HCT116 (cell line): ENCODE results near the gene CA6. TPM values are rescaled to one million over a fixed set of nuclear protein-coding genes. Genes with fewer than 3 reads are reported as not detected.

Experiments
- ATAC-seq: fragments of 200-7000 bp; cut with Tn5 transposase; 2 replicates; pipeline ENCODE4 v1.9.1; 2020; ENCODE audit warnings: mild to moderate bottlenecking, moderate library complexity
- BruUV-seq: library from RNA; stranded (reverse); fragments of 400-500 nt; replicated peaks from 2 replicates; lab custom pipeline; 2021; lab: Mats Ljungman, UMichigan
- CTCF ChIA-PET: fragments of 300-600 bp; sonication (Branson Sonifier 250); formaldehyde crosslinking; loops from one replicate; lab custom pipeline; 2021; ENCODE audit warnings: antibody characterized with exemption; lab: Charles Lee
- POLR2A ChIA-PET: fragments of 300-600, 350-600 bp; sonication (Branson Sonifier 250); formaldehyde crosslinking; loops from one replicate; lab custom pipeline; 2021; ENCODE audit warnings: antibody characterized with exemption; lab: Charles Lee
- RAD21 ChIA-PET, 2 experiments: fragments of 300-600 bp; sonication (Branson Sonifier 250); formaldehyde crosslinking; loops; one replicate each; lab custom pipeline; 2023; ENCODE audit warnings: low total read pairs in 2 of 2; ENCODE audit not compliant: uncharacterized antibody in 2 of 2, unreplicated experiment in 2 of 2, low non-redundant PET in 1 of 2; lab: Charles Lee
- DNase-seq: peaks from one replicate; pipeline ENCODE4 v3.0.0-alpha.2; 2010; ENCODE audit warnings: low read depth, low spot score
- H2AFZ ChIP-seq: fragments of 200-600 bp; shearing (Covaris generic), sonication (generic); 2 replicates; pipeline ENCODE4 v1.6.1; 2017; ENCODE audit warnings: low read depth, mixed run types, mixed read lengths, antibody characterized with exemption, low read length; ENCODE audit not compliant: poor library complexity, severe bottlenecking
- H3K27ac ChIP-seq: 2 replicates; pipeline ENCODE4 v1.5.1; 2012; ENCODE audit warnings: low read depth, low read length
- H3K27me3 ChIP-seq: fragments of 200-600 bp; sonication (generic); 2 replicates; pipeline ENCODE4 v1.6.1; 2016; ENCODE audit warnings: mixed run types, low read length, mixed read lengths; ENCODE audit not compliant: insufficient read depth
- H3K36me3 ChIP-seq, 2 experiments: fragments of 200-500 bp in 1 of 2; fragments of 200-600 bp in 1 of 2; sonication (Bioruptor generic) in 1 of 2; sonication (generic) in 1 of 2; 2 replicates each; pipeline versions ENCODE4 v1.5.1 to v1.6.1; 2014 to 2016; ENCODE audit warnings: low read length in 2 of 2, inconsistent platforms in 1 of 2, mixed read lengths in 1 of 2, mixed run types in 1 of 2; ENCODE audit not compliant: insufficient read depth in 2 of 2, control insufficient read depth in 1 of 2
- H3K4me1 ChIP-seq, 2 experiments: fragments of 200-600 bp in 1 of 2; sonication (generic) in 1 of 2; 2 replicates each; pipeline versions ENCODE4 v1.5.1 to v1.6.1; 2012 to 2017; ENCODE audit warnings: low read length in 2 of 2, inconsistent platforms in 1 of 2, mild to moderate bottlenecking in 1 of 2, mixed read lengths in 1 of 2, mixed run types in 1 of 2, moderate library complexity in 1 of 2; ENCODE audit not compliant: insufficient read depth in 2 of 2, control insufficient read depth in 1 of 2
- H3K4me2 ChIP-seq: fragments of 200-600 bp; sonication (generic); 2 replicates; pipeline ENCODE4 v1.6.1; 2017; ENCODE audit warnings: mixed run types, low read length, mixed read lengths
- H3K4me3 ChIP-seq, 2 experiments: fragments of 200-600 bp in 1 of 2; sonication (generic) in 1 of 2; replicated peaks in 1 of 2; 2 replicates each; pipeline ENCODE4 v1.5.1; 2011 to 2016; ENCODE audit warnings: low read length in 2 of 2, control low read depth in 1 of 2, low read depth in 1 of 2, mild to moderate bottlenecking in 1 of 2, mixed read lengths in 1 of 2, mixed run types in 1 of 2
- H3K79me2 ChIP-seq: fragments of 200-600 bp; sonication (generic); 2 replicates; pipeline ENCODE4 v1.6.1; 2017; ENCODE audit warnings: mild to moderate bottlenecking, mixed run types, low read length, moderate library complexity, mixed read lengths; ENCODE audit not compliant: insufficient read depth
- H3K9ac ChIP-seq: fragments of 200-600 bp; sonication (generic); 2 replicates; pipeline ENCODE4 v1.6.1; 2016; ENCODE audit warnings: low read length, mixed read lengths
- H3K9me2 ChIP-seq: fragments of 200-600 bp; sonication (generic), shearing (Covaris generic); 2 replicates; pipeline ENCODE4 v1.6.1; 2017; ENCODE audit warnings: mixed run types, mild to moderate bottlenecking, moderate library complexity; ENCODE audit not compliant: insufficient read depth
- H3K9me3 ChIP-seq, 2 experiments: fragments of 200-500 bp in 1 of 2; fragments of 200-600 bp in 1 of 2; sonication (Bioruptor generic) in 1 of 2; sonication (generic) in 1 of 2; 2 replicates each; pipeline ENCODE4 v1.6.1; 2014 to 2017; ENCODE audit warnings: low read length in 2 of 2, mixed read lengths in 2 of 2, inconsistent platforms in 1 of 2, low read depth in 1 of 2, mild to moderate bottlenecking in 1 of 2, mixed run types in 1 of 2, moderate library complexity in 1 of 2; ENCODE audit not compliant: control insufficient read depth in 1 of 2, insufficient read depth in 1 of 2
- H4K20me1 ChIP-seq: fragments of 200-600 bp; sonication (generic), shearing (Covaris generic); 2 replicates; pipeline ENCODE4 v1.6.1; 2017; ENCODE audit warnings: mixed run types, mild to moderate bottlenecking, moderate library complexity; ENCODE audit not compliant: insufficient read depth
- CBX3 ChIP-seq: IDR thresholded peaks from 2 replicates; pipeline ENCODE4 v1.6.1; 2012; ENCODE audit warnings: low read depth
- CEBPB ChIP-seq: IDR thresholded peaks from 2 replicates; pipeline ENCODE4 v1.6.1; 2012; ENCODE audit warnings: low read depth
- EGR1 ChIP-seq: IDR thresholded peaks from 2 replicates; pipeline ENCODE4 v1.6.1; 2012; ENCODE audit warnings: low read depth
- ELF1 ChIP-seq: IDR thresholded peaks from 2 replicates; pipeline ENCODE4 v1.6.1; 2012; ENCODE audit warnings: low read depth, borderline replicate concordance
- EZH2phosphoT487 ChIP-seq: fragments of 200-600 bp; IDR thresholded peaks from 2 replicates; pipeline ENCODE4 v1.6.1; 2018; ENCODE audit warnings: antibody characterized with exemption, borderline replicate concordance
- JUND ChIP-seq: IDR thresholded peaks from 2 replicates; pipeline ENCODE4 v1.6.1; 2012
- MAX ChIP-seq: IDR thresholded peaks from 2 replicates; pipeline ENCODE4 v1.6.1; 2012
- POLR2A ChIP-seq: IDR thresholded peaks from 2 replicates; pipeline ENCODE4 v1.7.0; 2011; ENCODE audit warnings: borderline replicate concordance; ENCODE audit not compliant: insufficient read depth, insufficient read length; ENCODE audit errors: extremely low read depth
- RAD21 ChIP-seq: IDR thresholded peaks from 2 replicates; pipeline ENCODE4 v1.6.1; 2012; ENCODE audit warnings: low read depth, mild to moderate bottlenecking
- REST ChIP-seq: IDR thresholded peaks from 2 replicates; pipeline ENCODE4 v1.6.1; 2012; ENCODE audit warnings: low read depth
- SIN3A ChIP-seq: IDR thresholded peaks from 2 replicates; pipeline ENCODE4 v1.6.1; 2012; ENCODE audit warnings: low read depth
- SP1 ChIP-seq: IDR thresholded peaks from 2 replicates; pipeline ENCODE4 v1.6.1; 2012; ENCODE audit warnings: low read depth
- SRF ChIP-seq: IDR thresholded peaks from 2 replicates; pipeline ENCODE4 v1.6.1; 2012; ENCODE audit warnings: low read depth
- YY1 ChIP-seq: IDR thresholded peaks from 2 replicates; pipeline ENCODE4 v1.6.1; 2011; ENCODE audit warnings: low read length, low read depth, moderate library complexity, mild to moderate bottlenecking; ENCODE audit not compliant: insufficient replicate concordance; ENCODE audit errors: extremely low read depth
- ZFX ChIP-seq: fragments of 450-650 bp; IDR thresholded peaks from 2 replicates; pipeline ENCODE4 v1.6.1; 2017
- intact Hi-C: fragments of 100-400 bp; cut with micrococcal nuclease; formaldehyde crosslinking; loops from 2 replicates; pipeline ENCODE4 v1.10.0; 2022
- total RNA-seq: library from RNA; stranded (reverse); gene quantifications from one replicate; pipeline ENCODE4 v1.2.1, GENCODE V29; 2021; ENCODE audit not compliant: unreplicated experiment

Gene CA6
- total RNA-seq, 1 experiment from 2014 or later = not detected

GRCh38 chr1:8950309-8950708, 4.6 kb downstream of the CA6 start:
- Histone ChIP-seq H3K4me3 (no peak overlapping the region), H3K27me3 (no peaks in the 10 kb centered on the region), H3K9me2 (no peaks in the 10 kb centered on the region), H3K9me3 (no peaks in the 10 kb centered on the region), H3K79me2 (no peaks in the 10 kb centered on the region), H4K20me1 (no peaks in the 10 kb centered on the region), H3K4me2 (no peak overlapping the region), H3K27ac (no peak overlapping the region), H3K4me1 (no peaks in the 10 kb centered on the region), H3K9ac (no peak overlapping the region), H3K36me3 (no peaks in the 10 kb centered on the region), H2AFZ (no peak overlapping the region)
- TF ChIP-seq RAD21 = no peak
- TF ChIP-seq MAX = no peak
- no peak for TF ChIP-seq SP1
- TF ChIP-seq JUND = no peak
- TF ChIP-seq SIN3A = no peak
- no peak for TF ChIP-seq CBX3
- TF ChIP-seq YY1 = no peak
- TF ChIP-seq CEBPB = no peak
- ChIA-PET RAD21 (no interaction called here), CTCF (interaction anchor here (1.0 kb wide), 1 partner anchor 13 kb away, joined by 3 read pairs; no protein-coding TSS in a partner anchor), POLR2A (no interaction called here)
- no peak for DNase-seq
- intact Hi-C loops = no loop called here
- no peak for ATAC-seq
- BruUV-seq = no TSS peak

- ChIA-PET POLR2A (no interaction called here), CTCF (interaction anchor here (2.0 kb wide), 1 partner anchor 12 kb away, joined by 12 read pairs; no protein-coding TSS in a partner anchor), RAD21 (no interaction called here)
- H3K9me3 ChIP-seq = no peaks in the 10 kb centered on the region
- H3K27ac ChIP-seq = no peak overlapping the region
- DNase-seq (no peak), ATAC-seq (no peak)
- H3K79me2 ChIP-seq = no peaks in the 10 kb centered on the region
- no peak overlapping the region for H3K9ac ChIP-seq
- TF ChIP-seq EGR1 = no peak
- TF ChIP-seq REST = no peak
- TF ChIP-seq EZH2phosphoT487 = no peak
- TF ChIP-seq YY1 = no peak
- no peak for TF ChIP-seq POLR2A
- TF ChIP-seq RAD21 = no peak
- TF ChIP-seq ZFX = no peak
- no peak for TF ChIP-seq SRF
- no peak for TF ChIP-seq ELF1
- no peaks in the 10 kb centered on the region for H3K36me3 ChIP-seq
- no peaks in the 10 kb centered on the region for H3K9me2 ChIP-seq
- no peak overlapping the region for H2AFZ ChIP-seq
- H3K4me2 ChIP-seq = no peak overlapping the region
- H4K20me1 ChIP-seq = no peaks in the 10 kb centered on the region
- intact Hi-C loops = no loop called here
- no peaks in the 10 kb centered on the region for H3K27me3 ChIP-seq
- no TSS peak for BruUV-seq
- no peak overlapping the region for H3K4me3 ChIP-seq
- no peaks in the 10 kb centered on the region for H3K4me1 ChIP-seq
These were observed 5.6 kb downstream of the CA6 start for GRCh38 chr1:8951231-8951630.
